HG03103 (cell line): ENCODE data around the gene CALHM1.
"Not testable (repeated sequence)": the region's sequence is repeated elsewhere in the genome, so short reads cannot be mapped to it uniquely, and the experiment has no call there.

Experiments used
- ATAC-seq: cut with Tn5 transposase; IDR thresholded peaks from one replicate; pipeline ENCODE4 v1.9.1; 2021; ENCODE audit warnings: low read depth; ENCODE audit not compliant: unreplicated experiment

Gene CALHM1

DNA sequence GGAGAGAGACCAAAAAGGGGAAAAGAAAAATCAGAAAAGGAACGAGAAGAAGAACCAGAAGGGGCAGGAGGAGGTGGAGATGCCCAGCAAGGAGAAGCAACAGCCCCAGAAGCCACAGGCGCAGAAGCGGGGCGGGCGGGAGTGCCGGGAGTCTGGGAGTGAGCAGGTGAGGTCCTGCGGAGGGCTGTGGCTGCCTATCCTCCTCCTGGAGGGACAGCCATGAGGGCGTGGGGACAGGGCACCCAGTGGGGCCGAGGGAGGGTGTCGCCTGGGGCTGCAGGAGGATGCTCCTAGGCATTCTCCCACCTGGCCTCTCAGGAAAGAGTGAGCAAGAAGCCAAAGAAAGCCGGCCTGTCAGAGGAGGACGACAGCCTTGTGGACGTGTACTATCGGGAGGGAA lies 18.3 kb downstream of the CALHM1 start:
- no peak for ATAC-seq

DNA sequence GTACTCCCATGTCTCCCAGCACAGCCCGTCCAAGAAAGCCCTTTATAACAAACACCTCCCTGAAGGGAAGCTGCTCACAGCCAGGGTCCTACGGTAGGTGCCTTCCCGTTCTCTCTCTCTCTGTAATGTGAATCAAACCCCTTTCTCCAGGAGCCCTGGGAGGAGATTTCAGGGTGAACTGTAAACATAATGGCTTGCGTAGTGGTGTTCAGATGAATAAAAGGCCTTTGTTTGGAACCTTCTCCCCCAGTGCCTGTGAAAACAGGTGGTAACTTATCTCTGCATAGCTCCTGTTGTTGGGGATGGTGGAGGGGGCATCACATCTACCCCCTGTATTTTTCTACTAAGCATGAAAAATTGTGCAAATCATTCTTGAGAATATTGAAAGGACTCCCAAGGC lies 18.9 kb downstream of the CALHM1 start:
- no peak for ATAC-seq

DNA sequence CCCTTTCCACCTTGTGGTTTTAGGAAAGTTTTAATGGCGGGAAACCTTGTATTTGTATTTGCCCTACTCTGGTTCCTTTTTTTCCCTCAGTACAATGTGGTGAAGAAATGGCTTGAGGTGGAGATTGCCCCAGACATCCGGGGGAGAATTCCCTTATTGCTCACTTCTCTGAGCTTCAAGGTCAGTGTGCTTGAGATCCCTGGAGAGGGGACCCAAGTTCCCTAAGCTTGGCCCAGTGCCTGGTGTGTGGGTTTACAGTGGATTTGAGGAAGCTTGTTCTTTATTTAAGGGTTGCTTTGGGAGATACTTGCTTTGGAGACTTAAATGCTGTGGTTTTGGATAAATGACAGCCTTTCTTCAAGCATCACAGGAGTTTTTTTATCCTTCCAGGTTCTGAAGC lies 24.8 kb downstream of the CALHM1 start:
- ATAC-seq = no peak

DNA sequence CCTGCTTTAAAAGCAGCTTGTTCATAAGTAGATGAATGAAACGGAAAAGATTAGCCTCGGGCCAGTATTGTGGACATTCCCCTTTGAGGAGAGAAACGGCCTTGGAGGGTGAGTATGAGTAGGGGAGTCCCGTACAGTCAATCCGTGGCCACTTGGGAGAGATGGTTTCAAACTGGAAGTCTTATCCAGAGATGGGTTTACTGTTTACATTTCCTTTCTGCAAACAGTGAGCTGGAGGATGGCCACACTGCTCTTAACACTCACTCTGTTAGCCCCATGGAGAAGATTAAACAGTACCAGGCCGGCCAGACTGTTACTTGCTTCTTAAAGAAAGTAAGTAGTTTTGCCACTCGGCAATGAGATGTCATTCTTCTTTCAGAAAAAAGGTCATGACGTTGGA lies 26.8 kb downstream of the CALHM1 start:
- ATAC-seq = no peak

DNA sequence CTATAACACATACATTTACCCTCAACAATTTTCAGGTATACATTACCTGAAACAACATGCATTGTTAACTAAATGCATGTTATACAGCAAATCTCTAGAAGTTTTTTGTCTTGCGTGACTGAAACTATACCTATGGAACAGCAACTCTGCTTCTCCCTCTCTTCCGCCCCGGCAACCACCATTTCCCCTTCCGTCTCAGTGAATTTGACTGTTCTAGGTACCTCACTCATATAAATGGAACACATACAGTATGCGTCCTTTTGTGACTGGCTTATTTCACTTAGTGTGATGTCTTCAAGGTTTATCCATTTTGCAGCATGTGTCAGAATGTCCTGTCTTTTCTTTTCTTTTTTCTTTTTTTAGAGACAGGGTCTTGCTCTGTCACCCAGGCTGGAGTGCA lies 29.1 kb downstream of the CALHM1 start:
- ATAC-seq = no peak

DNA sequence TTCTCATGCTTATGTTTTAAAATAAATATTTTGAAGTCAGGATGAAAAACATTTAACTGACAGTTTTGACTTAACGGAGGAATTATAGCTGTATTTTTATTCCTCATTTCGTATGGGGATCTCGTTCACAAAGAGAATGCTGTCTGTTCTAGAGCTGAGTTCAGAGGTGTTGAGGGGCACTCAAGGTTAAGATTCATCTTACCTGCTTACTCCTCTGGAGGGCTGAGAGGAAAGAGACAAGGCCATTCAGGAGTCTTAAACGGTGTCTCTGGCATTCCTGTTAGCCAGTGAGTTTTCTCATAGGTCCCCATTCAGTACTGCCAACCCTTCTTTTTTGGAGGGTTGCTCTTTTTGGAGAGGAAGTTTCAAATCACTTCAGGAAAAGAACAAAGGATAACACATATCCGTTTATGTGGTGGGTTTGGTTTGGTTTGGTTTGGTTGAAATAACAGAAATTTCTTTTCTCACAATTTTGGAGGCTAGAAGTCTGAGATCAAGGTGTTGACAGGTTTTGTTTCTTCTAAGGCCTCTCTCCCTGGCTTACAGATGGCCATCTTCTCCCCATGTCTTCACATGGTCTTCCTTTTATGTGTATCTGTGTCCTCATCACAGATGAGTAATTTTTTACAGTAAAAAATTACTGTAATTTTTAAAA lies 29.6 kb downstream of the CALHM1 start:
- no peak for ATAC-seq

DNA sequence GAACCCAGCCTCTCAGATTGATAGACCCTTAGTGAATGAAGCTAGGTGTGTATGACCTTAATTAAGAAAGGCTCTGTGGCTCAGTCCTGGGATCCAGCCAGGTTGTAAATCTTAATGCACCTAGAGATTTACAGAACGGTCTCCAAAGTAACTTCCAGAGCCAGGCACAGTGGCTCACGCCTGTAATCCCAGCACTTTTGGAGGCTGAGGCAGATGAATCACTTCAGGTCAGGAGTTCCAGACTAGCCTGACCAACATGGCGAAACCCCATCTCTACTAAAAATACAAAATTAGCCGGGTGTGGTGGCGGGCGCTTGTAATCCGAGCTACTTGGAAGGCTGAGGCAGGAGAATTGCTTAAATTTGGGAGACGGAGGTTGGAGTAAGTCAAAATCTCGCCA lies 30.8 kb downstream of the CALHM1 start:
- no peak for ATAC-seq

DNA sequence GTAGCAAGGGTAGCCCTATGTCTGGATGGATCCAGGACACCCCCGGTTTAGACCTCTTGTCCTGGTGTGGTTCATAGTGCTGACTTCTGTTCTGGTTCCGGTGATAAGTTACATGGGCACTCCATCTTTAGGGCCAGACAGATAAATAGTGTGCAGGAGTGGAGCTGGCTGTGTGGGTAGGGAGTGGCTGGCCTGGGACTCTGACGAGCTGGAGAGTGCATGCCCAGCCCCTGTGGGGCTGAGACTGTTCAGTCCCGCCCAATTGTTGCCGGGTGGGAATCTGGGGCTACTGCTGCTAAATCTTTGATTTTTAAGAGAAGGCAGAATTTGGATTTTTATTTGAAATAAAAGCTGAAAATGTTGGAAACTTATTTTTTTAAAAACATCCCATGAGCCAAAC lies 35.0 kb downstream of the CALHM1 start:
- no peak for ATAC-seq

DNA sequence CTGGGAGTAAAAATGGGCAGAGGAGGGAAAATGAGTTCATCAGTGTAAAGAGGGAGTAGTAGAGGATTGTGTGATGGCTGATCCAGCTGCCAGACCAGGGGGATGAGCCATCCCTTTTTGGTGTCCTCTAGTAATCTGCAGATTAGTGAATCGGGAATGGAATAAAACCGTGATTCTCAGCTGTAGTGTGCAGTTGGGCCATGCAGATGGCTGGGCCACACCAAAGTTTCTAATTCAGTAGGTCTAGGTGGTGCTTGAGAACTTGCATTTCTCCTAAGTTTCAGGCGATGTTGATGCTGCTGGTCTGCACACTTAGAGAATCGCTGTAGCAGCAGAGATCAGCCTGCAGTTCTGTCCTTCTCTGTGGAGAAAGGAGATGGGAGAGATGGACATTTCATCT lies 39.6 kb downstream of the CALHM1 start:
- no peak for ATAC-seq

DNA sequence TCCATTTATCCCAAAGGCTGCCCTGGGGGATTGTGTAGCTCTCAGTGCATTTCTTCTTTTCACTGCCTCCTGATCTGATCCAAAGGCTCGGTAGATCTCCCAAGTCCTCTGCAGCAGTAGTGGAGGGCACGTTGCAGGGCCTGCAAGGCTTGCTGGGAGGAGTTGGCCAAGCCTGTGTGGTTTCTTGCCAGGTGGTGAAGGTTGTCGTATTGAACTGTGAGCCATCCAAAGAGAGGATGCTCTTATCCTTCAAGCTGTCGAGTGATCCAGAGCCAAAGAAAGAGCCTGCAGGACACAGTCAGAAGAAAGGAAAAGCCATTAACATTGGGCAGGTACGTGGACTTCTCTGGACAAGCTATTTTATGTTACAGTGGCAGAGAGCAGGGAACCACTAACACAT lies 41.1 kb downstream of the CALHM1 start:
- no peak for ATAC-seq

DNA sequence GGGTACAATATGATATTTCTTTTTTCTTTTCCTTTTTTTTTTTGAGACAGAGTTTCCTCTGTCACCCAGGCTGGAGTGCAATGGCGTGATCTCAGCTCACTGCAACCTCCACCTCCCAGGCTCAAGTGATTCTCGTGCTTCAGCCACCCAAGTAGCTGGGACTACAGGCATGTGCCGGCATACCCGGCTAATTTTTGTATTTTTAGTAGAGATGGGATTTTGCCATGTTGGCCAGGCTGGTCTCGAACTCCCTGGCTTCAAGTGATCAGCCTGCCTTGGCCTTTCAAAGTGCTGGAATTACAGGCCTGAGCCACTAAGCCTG lies 41.6 kb downstream of the CALHM1 start:
- ATAC-seq = not testable (repeated sequence)

DNA sequence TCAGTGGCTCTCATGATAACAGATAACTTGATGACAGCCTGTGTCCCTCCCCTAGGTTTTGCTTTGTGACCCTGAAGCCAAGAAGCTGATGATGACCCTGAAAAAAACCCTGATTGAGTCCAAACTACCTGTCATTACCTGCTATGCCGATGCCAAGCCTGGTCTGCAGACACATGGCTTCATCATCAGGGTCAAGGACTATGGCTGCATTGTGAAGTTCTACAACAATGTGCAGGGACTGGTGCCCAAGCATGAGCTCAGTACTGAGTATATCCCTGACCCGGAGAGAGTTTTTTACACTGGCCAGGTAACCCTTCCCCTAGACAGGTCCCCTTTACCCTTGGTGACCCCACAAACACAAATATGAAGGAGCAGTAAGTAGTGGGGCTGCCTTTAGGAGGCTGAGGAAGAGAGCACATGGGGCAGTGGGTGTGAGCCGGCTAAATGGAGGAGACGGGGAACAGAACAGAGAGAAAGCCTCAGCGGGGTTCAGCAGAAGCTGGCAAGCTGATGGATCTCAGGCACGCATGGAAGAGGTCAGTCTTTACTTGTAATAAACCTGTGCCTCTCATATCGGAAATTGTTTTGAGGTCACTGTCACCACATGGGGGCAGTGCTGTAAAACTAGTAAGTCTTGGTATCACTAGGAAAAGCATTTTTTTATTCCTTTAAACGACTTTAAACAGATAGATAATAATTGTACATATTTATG lies 42.1 kb downstream of the CALHM1 start:
- no peak for ATAC-seq

DNA sequence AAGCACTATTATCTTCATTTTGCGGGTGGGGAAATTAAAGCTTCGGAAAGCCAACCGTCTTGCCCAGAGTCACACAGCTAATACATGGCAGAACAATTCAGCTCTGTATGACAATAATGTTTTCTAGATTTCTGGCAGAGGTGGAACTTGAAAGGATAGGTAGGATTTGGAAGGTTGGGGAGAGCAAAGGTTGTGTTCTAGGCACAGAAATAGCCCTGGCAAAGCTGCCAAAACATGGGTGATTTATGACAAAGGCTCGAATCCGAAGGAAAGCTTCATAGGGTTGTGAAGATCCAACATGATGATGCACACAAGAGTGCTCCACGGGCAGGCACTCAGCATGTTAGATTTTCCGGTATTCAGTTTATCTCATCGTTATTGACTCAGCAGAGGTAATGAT lies 43.1 kb downstream of the CALHM1 start:
- no peak for ATAC-seq

DNA sequence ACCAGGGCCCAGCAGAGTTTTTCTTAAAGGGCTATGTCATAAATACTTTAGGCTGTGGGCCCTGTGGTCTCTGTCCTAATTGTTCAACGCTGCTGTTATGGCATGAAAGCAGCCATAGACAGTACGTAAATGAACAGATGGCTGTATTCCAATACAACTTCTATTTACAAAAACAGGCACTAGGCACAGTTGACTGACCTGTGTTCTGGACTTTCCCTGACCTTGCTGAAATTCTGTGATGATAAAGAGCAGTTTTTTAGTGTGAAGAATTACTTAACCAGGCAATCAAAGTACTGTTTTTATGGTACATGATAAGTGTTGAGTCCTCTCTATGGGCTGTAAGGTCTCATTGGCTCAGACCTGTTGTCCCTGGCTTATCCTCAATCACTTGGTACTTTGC lies 45.1 kb downstream of the CALHM1 start:
- ATAC-seq = no peak
